HG02884 (cell line): ENCODE results near the gene MUC16.

Experiments used
- ATAC-seq: cut with Tn5 transposase; IDR thresholded peaks from one replicate; pipeline ENCODE4 v1.9.1; 2021; ENCODE audit warnings: mild to moderate bottlenecking, moderate library complexity; ENCODE audit not compliant: unreplicated experiment

Gene MUC16

GRCh38 chr19:9009431-9009830 is 778 bp downstream of the MUC16 start:
- ATAC-seq: no peak

GRCh38 chr19:9008667-9009066 is 1.5 kb downstream of the MUC16 start:
- ATAC-seq: no peak

GRCh38 chr19:9000933-9001332 is 9.3 kb downstream of the MUC16 start:
- ATAC-seq: no peak

GRCh38 chr19:8988204-8988603 is 22.0 kb downstream of the MUC16 start:
- no peak for ATAC-seq

- ATAC-seq: no peak
These were observed 23.9 kb downstream of the MUC16 start for GRCh38 chr19:8986296-8986695.

- no peak for ATAC-seq
These were observed 36.6 kb downstream of the MUC16 start for GRCh38 chr19:8973501-8974091.

GRCh38 chr19:8965887-8966286 is 44.3 kb downstream of the MUC16 start:
- no peak for ATAC-seq
